GM15510 (cell line): Measurements from ENCODE around the gene NKAIN2.

Experiments
- POLR2A ChIP-seq: IDR thresholded peaks from 3 replicates; pipeline ENCODE4 v1.6.1; 2011; ENCODE audit warnings: borderline replicate concordance; ENCODE audit not compliant: insufficient read length; ENCODE audit errors: extremely low read depth

Gene NKAIN2

GRCh38 chr6:124661097-124661661 is 857.5 kb downstream of the NKAIN2 start:
- no peak for TF ChIP-seq POLR2A

- no peak for TF ChIP-seq POLR2A
Measured at GRCh38 chr6:124668028-124668427, 864.4 kb downstream of the NKAIN2 start.

- no peak for TF ChIP-seq POLR2A
Measured at GRCh38 chr6:124669713-124670480, 866.2 kb downstream of the NKAIN2 start.

GRCh38 chr6:124670801-124671200 is 867.1 kb downstream of the NKAIN2 start:
- TF ChIP-seq POLR2A: no peak

GRCh38 chr6:124671324-124671723 is 867.7 kb downstream of the NKAIN2 start:
- no peak for TF ChIP-seq POLR2A

- TF ChIP-seq POLR2A: no peak
Measured at GRCh38 chr6:124674042-124674441, 870.4 kb downstream of the NKAIN2 start.

- TF ChIP-seq POLR2A: no peak
Measured at GRCh38 chr6:124676033-124676432, 872.4 kb downstream of the NKAIN2 start.

GRCh38 chr6:124677874-124678273 is 874.2 kb downstream of the NKAIN2 start:
- no peak for TF ChIP-seq POLR2A

GRCh38 chr6:124679387-124679786 is 875.7 kb downstream of the NKAIN2 start:
- TF ChIP-seq POLR2A: no peak

GRCh38 chr6:124682751-124683150 is 879.1 kb downstream of the NKAIN2 start:
- TF ChIP-seq POLR2A: no peak

- no peak for TF ChIP-seq POLR2A
Measured at GRCh38 chr6:124683507-124683906, 879.8 kb downstream of the NKAIN2 start.

- no peak for TF ChIP-seq POLR2A
Measured at GRCh38 chr6:124684621-124685020, 881.0 kb downstream of the NKAIN2 start.

- TF ChIP-seq POLR2A: no peak
Measured at GRCh38 chr6:124688369-124688768, 884.7 kb downstream of the NKAIN2 start.

GRCh38 chr6:124694139-124694705 is 890.6 kb downstream of the NKAIN2 start:
- no peak for TF ChIP-seq POLR2A

- TF ChIP-seq POLR2A: no peak
Measured at GRCh38 chr6:124699038-124699437, 895.4 kb downstream of the NKAIN2 start.

GRCh38 chr6:124703541-124703940 is 899.9 kb downstream of the NKAIN2 start:
- no peak for TF ChIP-seq POLR2A
